ENCODE measurements around the gene MYO3B. TPM values are rescaled to one million over a fixed set of nuclear protein-coding genes. Genes with fewer than 3 reads are reported as not detected.
"Not testable (repeated sequence)": the region's sequence is repeated elsewhere in the genome, so short reads cannot be mapped to it uniquely, and the experiment has no call there.

The MYO3B gene
- total RNA-seq, 1 donor from 2014 or later, result not detected

DNA sequence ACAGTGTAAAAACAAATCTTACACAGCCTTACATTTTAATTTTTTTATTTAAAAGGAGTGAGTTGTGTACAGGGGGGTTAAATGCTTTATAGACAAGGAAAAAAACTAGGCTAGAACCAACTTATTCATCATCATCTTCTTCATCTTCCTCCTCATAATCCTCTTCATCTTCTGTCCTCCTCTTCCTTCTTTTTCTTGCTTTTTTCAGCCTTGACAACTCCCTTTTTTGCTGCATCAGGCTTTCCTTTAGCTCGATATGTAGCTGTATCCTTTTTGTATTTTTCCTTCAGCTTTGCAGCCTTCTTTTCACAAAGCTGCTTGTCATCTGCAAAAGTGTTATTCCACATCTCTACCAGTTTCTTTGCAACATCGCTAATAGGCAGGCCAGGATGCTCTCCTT is 423.5 kb downstream of the MYO3B start:
- TF ChIP-seq, protein P1, sequence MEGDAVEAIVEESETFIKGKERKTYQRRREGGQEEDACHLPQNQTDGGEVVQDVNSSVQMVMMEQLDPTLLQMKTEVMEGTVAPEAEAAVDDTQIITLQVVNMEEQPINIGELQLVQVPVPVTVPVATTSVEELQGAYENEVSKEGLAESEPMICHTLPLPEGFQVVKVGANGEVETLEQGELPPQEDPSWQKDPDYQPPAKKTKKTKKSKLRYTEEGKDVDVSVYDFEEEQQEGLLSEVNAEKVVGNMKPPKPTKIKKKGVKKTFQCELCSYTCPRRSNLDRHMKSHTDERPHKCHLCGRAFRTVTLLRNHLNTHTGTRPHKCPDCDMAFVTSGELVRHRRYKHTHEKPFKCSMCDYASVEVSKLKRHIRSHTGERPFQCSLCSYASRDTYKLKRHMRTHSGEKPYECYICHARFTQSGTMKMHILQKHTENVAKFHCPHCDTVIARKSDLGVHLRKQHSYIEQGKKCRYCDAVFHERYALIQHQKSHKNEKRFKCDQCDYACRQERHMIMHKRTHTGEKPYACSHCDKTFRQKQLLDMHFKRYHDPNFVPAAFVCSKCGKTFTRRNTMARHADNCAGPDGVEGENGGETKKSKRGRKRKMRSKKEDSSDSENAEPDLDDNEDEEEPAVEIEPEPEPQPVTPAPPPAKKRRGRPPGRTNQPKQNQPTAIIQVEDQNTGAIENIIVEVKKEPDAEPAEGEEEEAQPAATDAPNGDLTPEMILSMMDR (IDR thresholded peaks at IDR 0.05), result no peak
- peaks cover 14% of the 10 kb centered on the region for H3K27me3 Mint-ChIP-seq (ENCODE audit: low read depth)
- no peaks in the 10 kb centered on the region for H3K4me1 Mint-ChIP-seq (ENCODE audit: low read depth)
- H3K27ac Mint-ChIP-seq (ENCODE audit: unreplicated experiment), result no peak overlapping the region
- H3K9me3 Mint-ChIP-seq (ENCODE audit: low read depth), result no peaks in the 10 kb centered on the region
- no peak overlapping the region for H3K4me3 Mint-ChIP-seq (ENCODE audit: unreplicated experiment)
- no peaks in the 10 kb centered on the region for H3K36me3 Mint-ChIP-seq (ENCODE audit: low read depth)
- no peak for DNase-seq (ENCODE audit: low spot score)

DNA sequence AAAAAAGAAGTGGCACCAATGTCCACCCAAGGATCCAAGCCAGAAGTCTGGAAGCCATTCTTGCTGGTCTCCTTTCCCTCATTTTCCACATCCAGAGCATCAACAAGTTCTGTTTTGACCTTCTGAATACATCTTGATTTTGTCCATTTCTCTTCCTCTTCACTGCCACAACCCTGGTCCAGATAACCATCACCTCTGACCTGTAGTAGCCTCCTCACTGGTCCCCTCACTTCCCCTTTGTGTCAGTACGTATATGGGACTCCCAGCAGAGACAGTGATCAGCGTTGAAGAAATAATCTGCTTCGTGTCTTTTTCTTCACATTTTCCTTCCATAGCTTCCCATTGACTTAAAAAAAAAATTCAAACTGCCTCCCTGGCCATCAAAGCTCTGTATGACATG is 427.9 kb downstream of the MYO3B start:
- Mint-ChIP-seq H3K27me3 (ENCODE audit: low read depth) (peaks cover 20% of the 10 kb centered on the region), H3K9me3 (ENCODE audit: low read depth) (no peaks in the 10 kb centered on the region), H3K27ac (ENCODE audit: unreplicated experiment) (no peak overlapping the region), H3K4me3 (ENCODE audit: unreplicated experiment) (no peak overlapping the region), H3K4me1 (ENCODE audit: low read depth) (no peaks in the 10 kb centered on the region), H3K36me3 (ENCODE audit: low read depth) (no peaks in the 10 kb centered on the region)
- TF ChIP-seq, protein P1 (IDR thresholded peaks at IDR 0.05), result no peak
- no peak for DNase-seq (ENCODE audit: low spot score)

DNA sequence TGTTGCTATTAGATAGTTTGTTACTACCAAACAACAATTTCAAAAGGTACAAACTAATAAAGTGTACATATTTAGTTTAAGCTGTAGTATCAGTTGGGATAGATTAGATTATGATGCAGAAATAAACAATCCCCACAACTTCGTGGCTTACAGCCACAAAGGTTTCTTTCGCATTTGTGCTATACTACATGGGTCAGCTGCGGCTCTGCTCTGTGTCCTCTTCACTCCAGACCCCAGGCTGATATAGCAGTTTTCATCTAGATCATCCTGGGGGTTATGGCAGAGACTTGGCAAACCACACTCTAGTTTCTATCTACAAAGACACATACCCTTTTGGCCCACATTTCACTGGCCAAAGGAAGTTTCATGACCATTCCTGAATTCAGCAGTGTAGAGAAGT is 429.2 kb downstream of the MYO3B start:
- no peak overlapping the region for H3K27ac Mint-ChIP-seq (ENCODE audit: unreplicated experiment)
- no peaks in the 10 kb centered on the region for H3K4me1 Mint-ChIP-seq (ENCODE audit: low read depth)
- H3K4me3 Mint-ChIP-seq (ENCODE audit: unreplicated experiment), result no peak overlapping the region
- DNase-seq (ENCODE audit: low spot score), result no peak
- no peaks in the 10 kb centered on the region for H3K9me3 Mint-ChIP-seq (ENCODE audit: low read depth)
- peaks cover 21% of the 10 kb centered on the region for H3K27me3 Mint-ChIP-seq (ENCODE audit: low read depth)
- TF ChIP-seq, protein P1 (IDR thresholded peaks at IDR 0.05), result no peak
- no peaks in the 10 kb centered on the region for H3K36me3 Mint-ChIP-seq (ENCODE audit: low read depth)

- Mint-ChIP-seq H3K36me3 (ENCODE audit: low read depth) (peaks cover under 1% of the 10 kb centered on the region), H3K9me3 (ENCODE audit: low read depth) (no peaks in the 10 kb centered on the region), H3K4me3 (ENCODE audit: unreplicated experiment) (no peak overlapping the region), H3K27me3 (ENCODE audit: low read depth) (peaks cover 15% of the 10 kb centered on the region), H3K27ac (ENCODE audit: unreplicated experiment) (no peak overlapping the region), H3K4me1 (ENCODE audit: low read depth) (no peaks in the 10 kb centered on the region)
- TF ChIP-seq, protein P1 (IDR thresholded peaks at IDR 0.05), result no peak
- no peak for DNase-seq (ENCODE audit: low spot score)
Measured at GRCh38 chr2:170610615-170611014, 432.7 kb downstream of the MYO3B start.

DNA sequence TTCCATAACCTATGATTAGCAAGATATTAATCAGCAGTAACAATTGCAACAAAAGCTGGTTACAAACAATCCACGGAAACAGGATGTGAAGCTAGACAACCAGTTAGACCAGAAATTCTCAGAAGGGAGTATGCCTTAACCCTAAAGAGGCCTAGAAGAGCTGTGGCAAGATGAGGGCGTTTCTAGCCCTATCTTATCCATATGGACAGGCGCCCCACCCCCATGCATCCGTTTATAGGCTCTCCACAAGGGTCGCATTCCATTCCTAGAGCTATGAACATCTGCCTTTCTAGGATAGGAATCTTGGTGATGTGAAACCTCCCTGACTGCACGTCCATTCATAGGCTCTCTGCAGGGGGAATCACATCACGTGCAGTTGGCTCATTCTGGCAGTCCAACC is 441.0 kb downstream of the MYO3B start:
- H3K27ac Mint-ChIP-seq (ENCODE audit: unreplicated experiment); H3K4me1 Mint-ChIP-seq (ENCODE audit: low read depth); H3K36me3 Mint-ChIP-seq (ENCODE audit: low read depth); H3K27me3 Mint-ChIP-seq (ENCODE audit: low read depth); H3K4me3 Mint-ChIP-seq (ENCODE audit: unreplicated experiment); DNase-seq (ENCODE audit: low spot score): not testable (repeated sequence)
- peaks cover 29% of the 10 kb centered on the region for H3K9me3 Mint-ChIP-seq (ENCODE audit: low read depth)

GRCh38 chr2:170635094-170635493 is 457.1 kb downstream of the MYO3B start:
- H3K4me1 Mint-ChIP-seq (ENCODE audit: low read depth); DNase-seq (ENCODE audit: low spot score); H3K27ac Mint-ChIP-seq (ENCODE audit: unreplicated experiment); H3K4me3 Mint-ChIP-seq (ENCODE audit: unreplicated experiment); H3K36me3 Mint-ChIP-seq (ENCODE audit: low read depth): not testable (repeated sequence)
- H3K27me3 Mint-ChIP-seq (ENCODE audit: low read depth), result peaks cover 36% of the 10 kb centered on the region
- H3K9me3 Mint-ChIP-seq (ENCODE audit: low read depth), result peaks cover 11% of the 10 kb centered on the region

Data from chondrocyte (in vitro differentiated cells).